GM10266 (cell line): ENCODE measurements around the gene PSMG3.

Source experiments
- DNase-seq: peaks from one replicate; pipeline ENCODE4 v3.0.0; 2012; ENCODE audit errors: extremely low spot score
- TF ChIP-seq, protein P1 (sequence below): IDR thresholded peaks from 2 replicates; pipeline ENCODE4 v1.5.1; 2012; ENCODE audit warnings: mild to moderate bottlenecking, low read depth; ENCODE audit not compliant: control insufficient read depth, insufficient read depth; ENCODE audit errors: missing control alignments

The PSMG3 gene

DNA sequence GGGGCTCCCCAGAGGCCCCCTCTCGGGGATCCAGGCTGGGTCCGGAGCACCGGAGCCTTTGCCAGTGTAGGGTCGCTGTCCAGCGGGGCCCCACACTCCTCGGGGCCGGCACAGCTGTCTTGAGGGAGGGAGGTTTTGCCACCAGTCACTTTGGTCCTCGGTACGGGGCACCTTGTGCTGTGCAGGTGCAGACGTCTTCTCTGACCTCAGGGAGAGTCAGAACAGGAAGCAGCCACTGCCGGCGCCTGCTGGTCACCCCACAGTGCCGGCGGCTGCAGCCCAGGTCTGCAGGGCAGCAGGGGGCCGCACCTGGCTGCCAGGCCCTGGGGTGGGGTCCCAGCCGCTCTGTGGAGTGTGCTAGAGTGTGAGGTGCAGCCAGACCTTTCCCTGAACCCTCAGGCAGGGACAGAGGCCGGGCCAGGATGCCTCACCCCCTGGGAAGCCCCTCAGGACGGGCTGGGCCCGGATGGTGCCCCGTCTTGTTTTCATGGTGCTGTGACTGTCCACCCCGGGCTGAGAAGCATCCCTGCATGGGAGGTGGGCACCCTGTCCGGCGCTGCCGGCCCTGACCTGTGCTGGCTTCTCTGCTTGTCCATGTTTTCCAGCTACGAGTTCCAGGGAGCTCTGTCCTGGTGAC is 31.2 kb downstream of the PSMG3 start:
- no peak for DNase-seq
- TF ChIP-seq, protein P1, sequence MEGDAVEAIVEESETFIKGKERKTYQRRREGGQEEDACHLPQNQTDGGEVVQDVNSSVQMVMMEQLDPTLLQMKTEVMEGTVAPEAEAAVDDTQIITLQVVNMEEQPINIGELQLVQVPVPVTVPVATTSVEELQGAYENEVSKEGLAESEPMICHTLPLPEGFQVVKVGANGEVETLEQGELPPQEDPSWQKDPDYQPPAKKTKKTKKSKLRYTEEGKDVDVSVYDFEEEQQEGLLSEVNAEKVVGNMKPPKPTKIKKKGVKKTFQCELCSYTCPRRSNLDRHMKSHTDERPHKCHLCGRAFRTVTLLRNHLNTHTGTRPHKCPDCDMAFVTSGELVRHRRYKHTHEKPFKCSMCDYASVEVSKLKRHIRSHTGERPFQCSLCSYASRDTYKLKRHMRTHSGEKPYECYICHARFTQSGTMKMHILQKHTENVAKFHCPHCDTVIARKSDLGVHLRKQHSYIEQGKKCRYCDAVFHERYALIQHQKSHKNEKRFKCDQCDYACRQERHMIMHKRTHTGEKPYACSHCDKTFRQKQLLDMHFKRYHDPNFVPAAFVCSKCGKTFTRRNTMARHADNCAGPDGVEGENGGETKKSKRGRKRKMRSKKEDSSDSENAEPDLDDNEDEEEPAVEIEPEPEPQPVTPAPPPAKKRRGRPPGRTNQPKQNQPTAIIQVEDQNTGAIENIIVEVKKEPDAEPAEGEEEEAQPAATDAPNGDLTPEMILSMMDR: no peak

DNA sequence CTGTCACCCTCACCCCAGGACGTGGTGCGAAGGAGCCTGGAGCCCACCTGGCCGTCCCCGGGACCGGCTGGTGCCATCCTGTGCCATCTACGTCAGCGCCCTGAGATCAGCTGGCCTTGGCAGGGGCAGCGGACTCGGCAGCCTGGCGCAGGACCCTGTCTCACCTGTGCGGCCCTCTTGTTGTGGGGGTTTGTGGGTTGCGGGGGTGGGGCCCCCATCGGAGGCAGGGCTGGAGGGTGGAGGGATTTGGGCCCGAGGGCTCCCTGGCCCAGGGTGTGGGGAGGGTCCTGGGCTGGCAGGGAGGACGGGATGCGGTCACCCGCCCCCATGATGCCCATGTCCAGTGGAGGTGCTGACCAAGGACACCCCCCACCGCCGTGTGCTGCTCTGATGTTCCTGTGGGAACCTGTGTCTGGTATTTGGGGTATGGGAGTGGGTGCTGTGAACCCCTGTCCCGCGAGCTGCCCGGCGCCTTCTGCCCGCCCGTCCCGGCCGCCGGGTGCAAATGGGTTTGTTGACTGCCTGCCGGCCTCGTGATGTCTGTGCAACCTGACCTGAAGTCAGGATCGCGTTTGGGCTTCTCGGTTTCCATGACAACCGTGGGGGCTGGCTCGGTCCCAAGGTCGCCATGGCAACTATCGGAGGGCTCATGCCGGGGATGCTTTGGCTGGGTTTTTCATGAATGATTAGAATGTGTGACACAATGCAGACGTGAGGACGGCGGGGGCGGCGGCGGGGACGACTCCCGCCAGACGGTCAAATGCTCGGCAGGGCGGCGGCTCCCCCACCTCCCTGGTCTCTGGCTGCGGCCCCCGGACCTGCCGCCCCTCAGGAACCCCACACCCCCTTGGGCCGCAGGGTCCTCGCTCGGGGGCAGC is 32.1 kb downstream of the PSMG3 start:
- no peak for DNase-seq
- TF ChIP-seq, protein P1: no peak

DNA sequence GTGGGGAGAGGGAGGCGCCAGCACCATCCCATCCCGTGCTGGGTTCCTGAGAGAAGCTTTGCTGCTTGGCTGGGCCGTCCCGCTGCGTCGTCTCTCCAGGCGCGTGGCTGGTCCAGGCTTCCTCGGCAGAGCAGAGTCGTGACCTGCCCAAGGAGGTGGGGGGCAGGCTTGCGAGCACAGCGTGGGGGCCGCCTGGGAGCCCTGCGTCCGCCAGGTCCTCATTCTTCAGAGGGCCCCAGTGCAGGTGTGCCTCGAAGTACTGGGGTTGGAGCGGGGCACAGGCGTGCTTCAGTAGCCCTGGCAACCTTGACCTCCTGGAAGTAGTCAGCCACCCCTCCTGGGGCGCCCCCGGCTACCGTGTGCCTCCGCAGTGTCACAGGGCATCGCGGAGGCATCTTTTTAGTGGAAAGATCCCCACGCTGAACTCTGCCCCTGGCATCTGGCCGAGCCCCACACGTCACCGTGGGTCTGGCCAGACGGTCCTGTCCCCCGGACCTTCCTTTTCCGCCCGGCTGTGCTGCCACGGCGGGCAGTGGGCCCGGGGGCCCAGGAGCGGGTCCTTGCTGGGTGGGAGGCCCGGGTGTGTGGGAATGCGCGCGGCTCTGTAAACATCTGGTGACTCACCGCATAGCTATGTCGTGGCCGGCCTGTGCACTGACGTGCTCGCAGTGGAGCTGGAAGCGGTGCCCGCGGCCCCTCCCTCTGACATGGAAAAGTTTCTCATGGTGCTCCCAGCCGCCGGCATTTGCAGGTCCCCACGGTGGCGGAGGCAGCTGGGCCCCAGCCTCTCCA is 32.9 kb downstream of the PSMG3 start:
- no peak for DNase-seq
- TF ChIP-seq, protein P1: no peak

DNA sequence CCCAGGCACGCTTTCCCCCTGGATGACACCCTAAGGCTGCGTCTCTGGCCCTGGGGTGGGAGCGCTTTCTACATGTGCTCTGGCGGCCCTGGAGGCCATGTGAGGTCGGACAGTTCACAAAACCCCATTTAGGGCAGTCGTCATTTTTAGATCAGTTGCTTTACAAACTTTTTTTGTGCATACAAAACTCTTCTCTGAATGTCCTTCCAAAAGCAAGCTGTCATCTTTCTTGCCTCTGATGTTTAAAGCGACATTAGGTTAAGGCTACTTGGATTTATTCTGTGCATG is 33.4 kb downstream of the PSMG3 start:
- no peak for DNase-seq
- TF ChIP-seq, protein P1: no peak

DNA sequence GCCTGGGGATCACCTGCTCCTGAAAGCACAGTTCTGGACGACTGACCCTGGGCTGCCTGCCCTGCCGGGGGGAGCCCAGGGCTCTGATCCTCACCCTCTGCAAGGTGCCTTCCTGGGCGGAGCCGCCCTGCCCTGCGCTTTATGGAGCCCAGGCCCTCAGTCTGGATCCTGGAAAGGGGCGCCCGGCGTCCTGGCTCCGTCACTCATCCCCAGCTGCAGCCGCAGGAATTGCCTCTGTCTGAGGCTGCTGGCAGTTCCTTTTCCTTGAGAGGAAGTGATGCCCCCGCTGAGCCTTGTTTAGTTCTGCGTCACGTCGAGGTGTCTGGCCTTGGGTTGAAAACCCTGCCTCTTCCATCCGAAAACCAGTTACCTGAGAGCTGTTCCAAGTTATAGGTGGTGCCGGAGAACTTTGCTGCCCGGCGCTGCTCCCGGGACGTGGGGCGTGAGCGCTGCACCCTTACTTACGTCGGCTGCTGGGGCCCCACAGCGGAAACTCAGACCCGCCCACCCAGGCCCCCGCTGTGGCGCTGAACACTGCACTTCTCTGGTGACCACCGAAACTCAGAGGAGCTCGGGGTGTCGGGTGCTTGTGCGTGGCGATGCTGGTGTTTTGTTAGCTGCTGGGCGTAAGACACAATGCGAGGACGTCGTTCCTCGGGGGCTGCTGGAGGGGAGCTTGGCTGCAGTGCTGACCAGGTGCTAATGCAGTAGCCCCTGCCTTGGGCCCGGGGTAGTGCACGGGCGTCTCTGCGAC is 34.0 kb downstream of the PSMG3 start:
- DNase-seq: no peak
- TF ChIP-seq, protein P1: no peak

DNA sequence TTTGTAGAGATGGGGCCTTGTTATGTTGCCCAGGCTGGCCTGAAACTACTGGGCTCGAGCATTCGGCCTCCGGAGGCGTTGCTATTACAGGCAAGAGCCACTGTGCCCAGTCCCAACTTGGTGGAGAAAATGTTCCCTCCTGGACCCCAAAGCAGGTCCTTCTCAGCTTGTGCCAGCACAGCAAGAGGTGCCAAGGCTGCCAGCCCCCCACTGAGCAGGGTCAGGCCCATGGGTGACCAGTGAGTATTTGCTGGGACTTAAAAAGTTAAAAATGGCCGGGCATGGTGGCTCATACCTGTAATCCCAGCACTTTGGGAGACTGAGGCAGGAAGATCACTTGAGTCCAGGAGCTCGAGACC is 34.8 kb downstream of the PSMG3 start:
- TF ChIP-seq, protein P1: no peak
- DNase-seq: no peak
